ENCODE measurements around the gene PACSIN2.

Gene PACSIN2

GRCh38 chr22:42881298-42881697 is 133.7 kb downstream of the PACSIN2 start:
- DNase-seq (ENCODE audit: low read depth) = no peak

GRCh38 chr22:42880815-42881214 is 134.1 kb downstream of the PACSIN2 start:
- no peak for DNase-seq (ENCODE audit: low read depth)

- no peak for DNase-seq (ENCODE audit: low read depth)
Measured at GRCh38 chr22:42879371-42880021, 135.5 kb downstream of the PACSIN2 start.

- no peak for DNase-seq (ENCODE audit: low read depth)
Measured at GRCh38 chr22:42878561-42879305, 136.2 kb downstream of the PACSIN2 start.

GRCh38 chr22:42877597-42878340 is 137.2 kb downstream of the PACSIN2 start:
- no peak for DNase-seq (ENCODE audit: low read depth)

- no peak for DNase-seq (ENCODE audit: low read depth)
Measured at GRCh38 chr22:42877158-42877557, 137.8 kb downstream of the PACSIN2 start.

GRCh38 chr22:42876041-42876440 is 138.9 kb downstream of the PACSIN2 start:
- DNase-seq (ENCODE audit: low read depth) = no peak

- DNase-seq (ENCODE audit: low read depth) = no peak
Measured at GRCh38 chr22:42874010-42874409, 140.9 kb downstream of the PACSIN2 start.

GRCh38 chr22:42873356-42873755 is 141.6 kb downstream of the PACSIN2 start:
- DNase-seq (ENCODE audit: low read depth) = no peak

GRCh38 chr22:42872821-42873220 is 142.1 kb downstream of the PACSIN2 start:
- DNase-seq (ENCODE audit: low read depth) = no peak

GRCh38 chr22:42871146-42872050 is 143.6 kb downstream of the PACSIN2 start:
- no peak for DNase-seq (ENCODE audit: low read depth)

GRCh38 chr22:42869888-42870480 is 145.0 kb downstream of the PACSIN2 start:
- no peak for DNase-seq (ENCODE audit: low read depth)

GRCh38 chr22:42869463-42869862 is 145.5 kb downstream of the PACSIN2 start:
- no peak for DNase-seq (ENCODE audit: low read depth)

GRCh38 chr22:42868751-42869251 is 146.1 kb downstream of the PACSIN2 start:
- no peak for DNase-seq (ENCODE audit: low read depth)

- DNase-seq (ENCODE audit: low read depth) = no peak
Measured at GRCh38 chr22:42866100-42866499, 148.8 kb downstream of the PACSIN2 start.

- no peak for DNase-seq (ENCODE audit: low read depth)
Measured at GRCh38 chr22:42865536-42865935, 149.4 kb downstream of the PACSIN2 start.

GRCh38 chr22:42863349-42863961 is 151.5 kb downstream of the PACSIN2 start:
- no peak for DNase-seq (ENCODE audit: low read depth)

GRCh38 chr22:42862045-42862734 is 152.8 kb downstream of the PACSIN2 start:
- no peak for DNase-seq (ENCODE audit: low read depth)

GRCh38 chr22:42860968-42861367 is 154.0 kb downstream of the PACSIN2 start:
- no peak for DNase-seq (ENCODE audit: low read depth)

- no peak for DNase-seq (ENCODE audit: low read depth)
Measured at GRCh38 chr22:42857845-42858481, 157.0 kb downstream of the PACSIN2 start.

Data from activated T-cell treated with anti-CD3 and anti-CD28 coated beads for 48 hours (primary cell).